NCI-H2107 (cell line): ENCODE measurements around the gene OR5B2.
"Not testable (repeated sequence)": the region's sequence is repeated elsewhere in the genome, so short reads cannot be mapped to it uniquely, and the experiment has no call there.

Source experiments
- DNase-seq: peaks from one replicate; lab custom pipeline; 2025; lab: John Stamatoyannopoulos, UW

OR5B2 gene

GRCh38 chr11:58428021-58428420 is at the start of gene OR5B2:
Gene OR5B2, minus strand, starts transcription at chr11:58428121. Its CDS starts 4,860 bp downstream, at chr11:58423261.
- DNase-seq: no peak

DNA sequence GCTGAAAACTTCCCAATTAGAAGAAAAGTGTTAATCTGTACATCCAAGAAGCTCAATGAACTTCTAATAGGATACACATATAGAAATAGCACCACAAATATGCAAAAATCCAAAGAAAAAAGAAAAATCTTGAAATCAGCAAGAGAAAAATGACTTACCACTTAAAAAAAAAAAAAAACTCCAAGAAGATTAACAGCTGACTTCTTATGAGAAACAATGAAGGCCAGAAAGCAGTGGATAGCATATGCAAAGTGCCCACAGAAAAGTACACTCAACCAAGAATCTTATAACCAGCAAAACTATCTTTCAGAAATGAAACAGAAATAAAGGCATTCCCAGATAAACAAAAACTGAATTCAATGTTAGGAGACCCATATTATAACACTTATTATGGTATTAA is 44.0 kb upstream of the OR5B2 start:
- no peak for DNase-seq

GRCh38 chr11:58466293-58466692 is 38.4 kb upstream of the OR5B2 start:
- DNase-seq: no peak

- DNase-seq: no peak
Measured at GRCh38 chr11:58465690-58466089, 37.8 kb upstream of the OR5B2 start.

GRCh38 chr11:58451585-58451984 is 23.7 kb upstream of the OR5B2 start:
- no peak for DNase-seq

- no peak for DNase-seq
Measured at GRCh38 chr11:58446294-58446693, 18.4 kb upstream of the OR5B2 start.

DNA sequence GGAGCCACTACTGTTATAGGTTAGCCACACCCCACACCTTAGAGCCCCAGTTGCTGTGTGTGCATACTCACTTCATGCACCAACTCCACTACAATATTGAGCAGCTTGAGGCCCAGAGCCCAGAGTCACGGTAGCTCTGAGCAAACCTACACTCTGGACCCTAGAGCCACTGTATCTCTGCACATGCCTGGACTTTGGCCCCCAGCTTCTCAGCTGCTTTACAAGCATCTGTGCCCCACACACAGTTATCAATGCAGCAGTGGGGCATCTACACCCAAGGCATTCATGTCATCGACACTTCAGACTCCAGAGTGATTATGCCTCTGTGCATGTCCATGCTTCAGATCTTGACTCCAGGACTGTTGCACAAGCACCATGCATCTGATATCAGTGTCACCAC is 16.4 kb upstream of the OR5B2 start:
- no peak for DNase-seq

DNA sequence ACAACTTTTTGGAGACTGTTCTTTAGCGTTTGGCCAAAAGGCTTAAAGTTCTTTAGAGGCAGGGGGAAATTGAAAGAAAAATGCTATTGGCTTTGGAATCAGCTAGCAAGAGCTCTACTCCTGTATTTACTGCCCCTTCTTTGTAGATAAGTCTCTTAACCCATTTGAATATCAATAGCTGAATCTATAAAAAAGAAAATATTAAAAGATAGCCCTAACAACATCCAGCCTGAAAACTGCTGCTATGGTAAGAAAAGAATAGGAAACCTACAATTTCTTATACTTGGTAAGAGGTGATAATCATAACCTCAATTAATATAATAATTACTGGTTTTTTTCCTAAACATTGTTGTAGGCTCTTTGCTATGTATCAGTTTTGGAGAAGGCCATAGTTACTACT is 14.2 kb upstream of the OR5B2 start, which contains the start of gene OR5B12:
Gene OR5B12, minus strand, starts transcription at position 101 of the 400 bp plus-strand sequence. CDS start 2,085 bp downstream, outside the sequence.
- no peak for DNase-seq

GRCh38 chr11:58438486-58438885 is 10.6 kb upstream of the OR5B2 start:
- DNase-seq: no peak

- DNase-seq: no peak
Measured at GRCh38 chr11:58434217-58434616, 6.3 kb upstream of the OR5B2 start.

DNA sequence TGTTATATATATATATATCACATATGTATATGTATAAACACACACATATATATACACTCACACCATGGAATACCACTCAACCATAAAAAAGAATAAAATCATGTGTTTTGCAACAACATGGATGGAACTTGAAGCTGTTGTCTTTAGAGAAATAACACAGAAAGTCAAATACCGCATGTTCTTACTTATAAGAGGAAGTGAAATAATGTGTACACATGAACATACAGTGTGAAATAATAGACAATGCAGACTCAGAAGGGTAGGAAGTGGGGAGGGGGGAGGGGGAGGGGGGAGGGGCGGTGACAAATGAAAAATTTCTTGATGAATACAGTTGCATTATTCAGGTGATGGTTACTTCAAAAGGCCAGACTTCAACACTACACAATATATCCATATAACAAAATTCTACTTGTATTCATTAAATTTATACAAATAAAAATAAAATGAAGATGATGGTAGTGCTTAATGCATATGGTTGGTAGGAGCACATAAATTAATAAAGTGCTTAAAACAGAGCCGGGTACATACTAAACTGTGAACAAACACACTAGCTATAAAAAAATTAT is 5.8 kb upstream of the OR5B2 start:
- no peak for DNase-seq

GRCh38 chr11:58429273-58429672 is 1.4 kb upstream of the OR5B2 start:
- no peak for DNase-seq

- no peak for DNase-seq
Measured at GRCh38 chr11:58406774-58407173, 21.1 kb downstream of the OR5B2 start, which contains the start of gene OR5B3. Gene OR5B3, minus strand, starts transcription at chr11:58406874. Its CDS starts 3,465 bp downstream, at chr11:58403409.

DNA sequence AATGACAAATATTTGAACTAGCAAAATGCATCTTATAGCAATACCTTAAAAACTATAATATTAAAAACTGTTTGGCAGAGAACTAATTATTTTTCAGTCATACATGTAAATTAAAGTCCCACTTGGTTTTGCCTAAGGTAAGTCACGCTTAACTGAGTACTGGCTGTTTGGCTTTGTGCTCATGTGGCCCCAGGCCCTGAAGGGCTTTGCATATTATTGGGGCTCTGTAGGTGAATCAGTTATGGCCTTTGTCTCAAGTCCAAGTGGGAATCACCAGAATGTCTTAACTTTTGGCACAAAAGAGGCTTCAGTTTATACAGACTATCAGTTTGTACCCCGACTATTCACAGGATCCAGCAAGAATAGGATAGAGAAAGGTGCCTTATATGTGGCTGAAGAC is 28.3 kb downstream of the OR5B2 start:
- not testable (repeated sequence) for DNase-seq

DNA sequence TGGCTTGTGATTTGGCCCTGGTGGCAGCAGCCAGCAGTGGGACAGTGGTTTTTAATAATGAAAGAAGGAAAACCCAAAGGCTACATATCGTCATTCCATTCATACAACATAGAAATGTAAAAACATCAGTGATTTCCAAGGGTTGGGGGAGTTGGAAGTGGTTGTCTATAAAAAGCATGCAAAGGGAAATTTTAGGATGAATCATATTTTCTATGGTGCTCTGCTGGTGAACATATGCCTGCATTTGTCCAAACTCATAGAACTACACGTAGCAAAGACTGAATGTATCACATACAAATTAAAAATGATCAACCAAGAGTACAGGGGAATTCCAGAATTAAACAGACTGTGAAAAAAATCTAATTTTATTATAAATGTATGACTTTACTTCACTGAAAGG is 32.3 kb downstream of the OR5B2 start:
- DNase-seq: no peak

- no peak for DNase-seq
Measured at GRCh38 chr11:58394195-58394594, 33.7 kb downstream of the OR5B2 start.

DNA sequence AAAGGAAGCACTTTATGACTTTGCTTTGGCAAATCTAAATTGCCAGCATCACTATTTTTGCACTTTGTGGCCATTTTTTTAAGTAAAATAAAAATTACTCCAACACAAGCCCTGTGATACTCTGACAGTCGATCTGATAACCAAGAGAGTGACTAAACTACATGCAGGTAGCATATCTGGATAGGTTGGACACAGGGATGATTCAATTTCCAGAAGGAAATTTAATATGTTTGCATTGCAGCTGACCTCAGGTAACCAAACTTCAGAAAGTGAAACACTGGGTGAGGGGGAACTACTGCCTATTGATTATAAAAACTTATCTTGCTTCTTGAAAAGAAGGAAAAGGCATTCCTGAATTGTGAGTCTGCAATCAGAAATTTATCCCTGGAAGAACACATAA is 35.2 kb downstream of the OR5B2 start:
- no peak for DNase-seq

DNA sequence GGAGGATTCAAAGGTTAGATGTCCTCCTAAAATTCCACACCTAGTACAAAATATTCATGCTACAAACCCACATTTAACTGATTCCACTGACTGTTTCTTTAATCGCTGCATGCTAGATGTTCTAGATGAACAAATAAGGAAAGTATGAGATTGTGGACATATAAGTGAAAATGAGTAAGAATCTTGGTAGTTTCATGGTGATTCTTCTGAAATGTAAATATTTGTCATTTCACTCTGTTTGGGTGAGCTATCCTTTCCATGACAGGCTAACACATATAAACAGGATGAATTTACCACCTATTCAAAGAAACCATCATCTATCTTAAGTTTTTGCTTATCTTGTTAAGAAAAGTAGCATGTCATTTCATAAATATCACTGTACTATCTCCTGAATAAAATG is 36.0 kb downstream of the OR5B2 start:
- no peak for DNase-seq

GRCh38 chr11:58390551-58391063 is 37.3 kb downstream of the OR5B2 start:
- no peak for DNase-seq
